H7 (cell line): Measurements from ENCODE around the gene MIGA2. TPM values are rescaled to one million over a fixed set of nuclear protein-coding genes. Genes with fewer than 3 reads are reported as not detected.
A peak's percentile ranks its signal among the peaks of the same experiment; 100 is the strongest.
"Not testable (repeated sequence)": the region's sequence is repeated elsewhere in the genome, so short reads cannot be mapped to it uniquely, and the experiment has no call there.

Experiments
- DNase-seq: peaks from one replicate; pipeline ENCODE4 v3.0.0; 2012
- H3K27me3 ChIP-seq: 2 replicates; pipeline ENCODE4 v1.6.0; 2011; ENCODE audit warnings: mild to moderate bottlenecking, low read length; ENCODE audit not compliant: control insufficient read depth, insufficient read depth
- H3K36me3 ChIP-seq: replicated peaks from 2 replicates; pipeline ENCODE4 v1.5.1; 2011; ENCODE audit warnings: low read length; ENCODE audit not compliant: control insufficient read depth, insufficient read depth
- H3K4me3 ChIP-seq: 2 replicates; pipeline ENCODE4 v1.5.1; 2011; ENCODE audit warnings: low read depth, mild to moderate bottlenecking, control low read depth, low read length, moderate library complexity; ENCODE audit not compliant: insufficient read depth
- total RNA-seq: library from RNA; depleted of rRNA; stranded (reverse); fragments of >200 nt; shearing (Covaris generic); gene quantifications from 2 replicates; pipeline ENCODE4 v1.2.3, GENCODE V29; 2014

MIGA2 gene
- total RNA-seq, 1 experiment from 2014 or later, result 26.4 TPM

GRCh38 chr9:129022037-129022436, 14.4 kb upstream of the MIGA2 start:
- peaks cover 1% of the 10 kb centered on the region for H3K36me3 ChIP-seq
- no peak overlapping the region for H3K4me3 ChIP-seq
- H3K27me3 ChIP-seq, result no peaks in the 10 kb centered on the region
- DNase-seq, result no peak

- Histone ChIP-seq H3K27me3 (no peaks in the 10 kb centered on the region), H3K4me3 (no peak overlapping the region), H3K36me3 (peaks cover 1% of the 10 kb centered on the region)
- peak; percentile 79 for DNase-seq
Observed at GRCh38 chr9:129023036-129023907, 13.2 kb upstream of the MIGA2 start.

GRCh38 chr9:129023908-129024233, 12.6 kb upstream of the MIGA2 start:
- Histone ChIP-seq H3K27me3 (no peaks in the 10 kb centered on the region), H3K36me3 (peaks cover 1% of the 10 kb centered on the region), H3K4me3 (no peak overlapping the region)
- DNase-seq, result no peak

GRCh38 chr9:129026442-129027223, 9.8 kb upstream of the MIGA2 start:
- peak; percentile 89 for DNase-seq

GRCh38 chr9:129027224-129027684, 9.2 kb upstream of the MIGA2 start:
- Histone ChIP-seq H3K27me3 (no peaks in the 10 kb centered on the region), H3K36me3 (no peaks in the 10 kb centered on the region; the same call in 1 of the 2 replicates), H3K4me3 (peak overlapping the region; percentile 87)
- peak; percentile 69 for DNase-seq

More at GRCh38 chr9:129026442-129027223, 9.8 kb upstream of the MIGA2 start:
- H3K4me3 ChIP-seq, result peak overlapping the region; percentile 87
- no peaks in the 10 kb centered on the region for H3K27me3 ChIP-seq
- peaks cover 1% of the 10 kb centered on the region for H3K36me3 ChIP-seq

GRCh38 chr9:129027685-129028191, 8.7 kb upstream of the MIGA2 start:
- Histone ChIP-seq H3K36me3 (no peaks in the 10 kb centered on the region; the same call in 1 of the 2 replicates), H3K27me3 (no peaks in the 10 kb centered on the region), H3K4me3 (peak overlapping the region; percentile 87)
- DNase-seq, result no peak

- H3K27me3 ChIP-seq, result no peaks in the 10 kb centered on the region
- DNase-seq, result peak; percentile 100
- peak within 1 kb of the TSS; percentile 87 for H3K4me3 ChIP-seq
- no peaks in the 10 kb centered on the region; the same call in 1 of the 2 replicates for H3K36me3 ChIP-seq
Observed at GRCh38 chr9:129028192-129028966, 8.0 kb upstream of the MIGA2 start, which contains the start of gene SH3GLB2. Gene SH3GLB2 (minus strand): TSS chr9:129028331. CDS start chr9:129028154, 177 bp downstream.

GRCh38 chr9:129030191-129030590, 6.2 kb upstream of the MIGA2 start:
- Histone ChIP-seq H3K36me3 (no peaks in the 10 kb centered on the region; the same call in 1 of the 2 replicates), H3K27me3 (no peaks in the 10 kb centered on the region), H3K4me3 (no peak overlapping the region)
- no peak for DNase-seq

- no peak for DNase-seq
- Histone ChIP-seq H3K4me3 (no peak overlapping the region), H3K36me3 (no peaks in the 10 kb centered on the region)
Observed at GRCh38 chr9:129031514-129031913, 4.9 kb upstream of the MIGA2 start.

GRCh38 chr9:129032541-129033159, 3.8 kb upstream of the MIGA2 start:
- DNase-seq, result peak; percentile 13
- Histone ChIP-seq H3K36me3 (no peaks in the 10 kb centered on the region), H3K27me3 (no peaks in the 10 kb centered on the region), H3K4me3 (no peak overlapping the region)

More at GRCh38 chr9:129031514-129031913, 4.9 kb upstream of the MIGA2 start:
- H3K27me3 ChIP-seq, result no peaks in the 10 kb centered on the region

- Histone ChIP-seq H3K27me3 (no peaks in the 10 kb centered on the region), H3K4me3 (no peak overlapping the region), H3K36me3 (no peaks in the 10 kb centered on the region)
- no peak for DNase-seq
Observed at GRCh38 chr9:129033216-129033615, 3.2 kb upstream of the MIGA2 start.

- peak overlapping the region; percentile 24 for H3K4me3 ChIP-seq
- DNase-seq, H3K27me3 ChIP-seq, H3K36me3 ChIP-seq: not testable (repeated sequence)
Observed at GRCh38 chr9:129035838-129036237, 588 bp upstream of the MIGA2 start.

GRCh38 chr9:129036923-129037766, 719 bp downstream of the MIGA2 start:
- H3K27me3 ChIP-seq, result no peaks in the 10 kb centered on the region
- peaks cover 2% of the 10 kb centered on the region; the same call in 1 of the 2 replicates for H3K36me3 ChIP-seq
- peak overlapping the region; percentile 91 for H3K4me3 ChIP-seq
- peak; percentile 54 for DNase-seq
